Measurements from ENCODE around the gene CD93.

Gene CD93

DNA sequence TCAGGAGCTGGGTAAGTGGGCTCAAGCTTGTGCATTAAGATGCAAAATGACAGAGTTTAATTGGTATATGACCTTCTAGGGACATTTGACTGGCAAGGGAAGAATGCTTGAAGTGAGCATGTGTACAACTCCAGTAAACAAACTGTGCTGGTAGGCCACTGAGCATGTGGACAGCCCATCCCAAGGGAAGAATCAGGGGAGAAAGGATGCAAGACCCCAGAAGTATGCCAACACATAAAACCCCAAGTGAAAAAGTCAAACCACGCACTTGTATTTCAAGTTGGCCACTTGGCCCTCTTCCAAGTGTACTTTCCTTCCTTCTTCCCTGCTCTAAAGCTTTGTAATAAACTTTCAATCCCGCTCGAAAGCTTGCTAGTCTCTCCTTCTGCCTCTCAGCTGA is 26.3 kb downstream of the CD93 start:
- no peak for DNase-seq (ENCODE audit: low spot score)

DNA sequence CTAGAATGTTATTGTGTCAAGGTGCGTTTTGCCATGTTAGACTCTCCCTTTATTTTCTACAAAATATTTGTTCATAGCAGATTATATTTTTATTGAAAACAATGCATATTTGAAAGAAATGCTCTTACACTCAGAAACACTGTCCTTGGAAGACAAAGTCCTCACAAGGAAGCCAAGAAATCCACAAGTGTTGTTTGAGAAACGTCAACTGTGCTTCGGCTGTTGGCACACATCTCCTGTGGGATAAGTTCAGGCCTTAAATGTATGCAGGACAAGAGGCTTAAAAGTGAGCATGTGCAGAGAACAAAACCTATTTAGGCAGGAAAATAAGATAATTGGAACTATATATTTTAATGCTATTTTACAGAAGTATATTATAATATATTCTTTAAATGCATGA is 27.1 kb downstream of the CD93 start:
- no peak for DNase-seq (ENCODE audit: low spot score)

DNA sequence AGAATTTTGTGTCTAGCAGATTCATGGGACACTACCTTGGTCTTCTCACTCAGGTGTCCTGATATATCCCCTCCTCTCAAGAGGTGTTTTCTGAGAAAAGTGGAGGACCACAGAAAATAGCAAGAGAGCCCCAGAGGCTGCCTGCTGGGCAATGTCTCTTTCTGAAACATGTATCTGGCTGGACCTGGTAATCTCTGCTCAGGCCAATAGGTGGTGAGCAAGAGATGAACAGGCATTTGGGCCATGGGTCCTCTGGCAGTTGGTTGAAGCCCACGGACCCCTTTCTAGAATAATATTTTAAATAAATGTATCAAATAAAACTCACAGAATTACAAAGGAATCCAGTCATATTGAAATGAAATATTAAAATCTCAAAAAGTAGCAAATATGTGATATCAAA is 27.9 kb downstream of the CD93 start:
- no peak for DNase-seq (ENCODE audit: low spot score)

GRCh38 chr20:23052904-23053303 is 33.2 kb downstream of the CD93 start:
- no peak for DNase-seq (ENCODE audit: low spot score)

DNA sequence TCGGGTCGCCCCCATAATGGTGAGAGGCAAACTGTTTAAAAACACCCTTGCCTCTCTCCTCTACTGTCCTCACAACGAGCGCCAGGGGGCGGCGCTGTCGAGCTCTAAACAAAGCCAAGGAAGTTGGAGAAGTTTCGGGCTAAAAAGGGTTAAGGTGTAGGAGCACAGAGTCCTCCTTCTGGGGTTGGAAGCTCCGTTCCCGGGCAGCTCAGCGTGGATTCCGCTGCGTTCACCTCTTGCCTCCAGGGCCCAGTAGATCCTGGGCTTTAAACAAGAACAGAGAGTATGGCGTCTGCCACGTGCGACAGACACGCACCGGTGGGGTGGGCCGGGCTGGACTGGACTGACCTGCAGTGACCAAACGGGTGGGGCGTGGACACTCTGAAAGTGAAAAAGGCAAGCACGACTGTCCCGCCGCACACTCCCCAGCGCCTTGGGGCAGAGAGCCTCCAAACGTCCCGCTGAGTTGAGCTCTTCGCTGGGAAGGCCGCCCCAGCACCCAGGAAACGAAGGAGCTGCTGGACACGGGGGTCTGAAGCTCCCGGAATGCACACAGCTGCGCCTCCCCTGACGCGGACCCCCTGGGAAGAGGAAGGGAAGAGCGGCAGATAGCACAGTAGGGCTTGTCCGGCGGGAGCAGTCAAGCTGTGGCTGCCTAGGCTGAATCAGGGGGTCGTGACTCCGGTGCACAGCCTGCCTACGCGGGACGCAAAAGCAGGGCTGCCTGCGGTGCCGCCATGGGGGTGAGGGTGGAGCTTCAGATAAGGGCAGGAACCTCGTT is 35.1 kb downstream of the CD93 start:
- peak; percentile 56 for DNase-seq (ENCODE audit: low spot score)

- peak; percentile 38 for DNase-seq (ENCODE audit: low spot score)
These were observed 35.9 kb downstream of the CD93 start for GRCh38 chr20:23050076-23050838.

DNA sequence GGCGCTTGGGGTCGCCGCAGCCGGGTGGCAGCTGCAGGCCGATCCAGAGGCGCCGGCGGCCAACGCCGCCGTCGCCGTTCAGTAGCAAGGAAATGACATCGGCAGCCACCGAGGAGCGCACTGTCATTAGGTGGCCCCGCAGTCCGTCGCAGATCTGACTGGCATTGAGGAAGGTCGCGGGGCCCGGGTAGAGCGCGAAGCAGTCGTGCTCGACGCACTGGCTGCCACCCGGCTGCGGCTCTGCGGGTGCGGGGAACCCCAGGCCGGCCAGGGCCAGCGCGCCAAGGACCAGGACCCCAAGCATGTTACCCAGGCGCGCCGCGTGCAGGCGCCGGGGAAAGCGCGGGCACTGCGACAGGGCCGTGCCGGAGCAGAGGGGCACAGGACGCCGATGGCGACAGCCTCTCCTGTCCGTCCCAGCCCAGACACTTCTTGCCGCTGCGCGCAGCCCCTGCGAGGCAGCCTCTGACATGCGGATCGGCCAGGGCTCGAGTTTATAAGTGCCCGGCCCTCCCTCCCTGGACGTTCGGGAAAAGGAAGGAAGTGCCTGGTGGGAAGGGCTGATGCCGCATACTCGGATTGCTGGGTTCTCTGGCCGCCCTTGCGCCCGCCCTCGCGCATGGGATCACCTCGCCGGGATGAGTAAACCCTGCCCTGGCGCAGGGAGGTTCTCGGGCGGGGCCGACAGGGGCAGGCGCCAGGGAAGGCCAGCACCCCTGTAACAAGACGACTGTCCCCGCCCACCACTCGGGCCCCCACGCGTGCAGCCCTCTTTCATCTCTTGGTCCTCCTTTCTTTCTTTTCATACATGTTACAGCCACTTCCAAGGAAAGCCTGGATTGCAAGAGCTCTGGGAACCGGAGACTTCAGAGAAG is 36.7 kb downstream of the CD93 start, which contains the start of gene THBD:
Gene THBD (minus strand): TSS at position 472 of the 875 bp plus-strand sequence. CDS start 168 bp downstream, at position 304.
- DNase-seq (ENCODE audit: low spot score), result peak; percentile 64

GRCh38 chr20:23048283-23049200 is 37.6 kb downstream of the CD93 start:
- DNase-seq (ENCODE audit: low spot score), result peak; percentile 75

DNA sequence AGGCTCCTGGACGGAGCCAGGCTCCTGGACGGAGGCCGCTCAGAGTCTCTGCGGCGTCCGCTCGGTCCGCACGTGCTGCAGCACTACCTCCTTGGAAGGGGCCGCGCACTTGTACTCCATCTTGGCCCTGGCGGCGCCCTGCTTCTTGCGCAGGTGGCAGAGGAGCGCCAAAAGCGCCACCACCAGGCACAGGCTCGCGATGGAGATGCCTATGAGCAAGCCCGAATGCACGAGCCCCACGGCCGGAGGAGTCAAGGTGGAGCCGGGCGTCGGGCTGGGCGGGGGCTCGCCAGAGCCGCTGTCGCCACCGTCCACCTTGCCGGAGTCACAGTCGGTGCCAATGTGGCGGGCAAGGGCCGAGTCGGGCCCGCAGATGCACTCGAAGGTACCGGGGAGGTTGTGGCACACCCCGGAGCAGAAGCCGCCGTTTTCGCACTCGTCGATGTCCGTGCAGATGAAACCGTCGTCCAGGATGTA is 38.3 kb downstream of the CD93 start:
- DNase-seq (ENCODE audit: low spot score), result no peak

GRCh38 chr20:23047001-23047737 is 39.0 kb downstream of the CD93 start:
- no peak for DNase-seq (ENCODE audit: low spot score)

GRCh38 chr20:23046431-23046830 is 39.7 kb downstream of the CD93 start:
- DNase-seq (ENCODE audit: low spot score), result no peak

- DNase-seq (ENCODE audit: low spot score), result no peak
These were observed 42.7 kb downstream of the CD93 start for GRCh38 chr20:23043376-23043775.

- DNase-seq (ENCODE audit: low spot score), result no peak
These were observed 43.9 kb downstream of the CD93 start for GRCh38 chr20:23042270-23042669.

DNA sequence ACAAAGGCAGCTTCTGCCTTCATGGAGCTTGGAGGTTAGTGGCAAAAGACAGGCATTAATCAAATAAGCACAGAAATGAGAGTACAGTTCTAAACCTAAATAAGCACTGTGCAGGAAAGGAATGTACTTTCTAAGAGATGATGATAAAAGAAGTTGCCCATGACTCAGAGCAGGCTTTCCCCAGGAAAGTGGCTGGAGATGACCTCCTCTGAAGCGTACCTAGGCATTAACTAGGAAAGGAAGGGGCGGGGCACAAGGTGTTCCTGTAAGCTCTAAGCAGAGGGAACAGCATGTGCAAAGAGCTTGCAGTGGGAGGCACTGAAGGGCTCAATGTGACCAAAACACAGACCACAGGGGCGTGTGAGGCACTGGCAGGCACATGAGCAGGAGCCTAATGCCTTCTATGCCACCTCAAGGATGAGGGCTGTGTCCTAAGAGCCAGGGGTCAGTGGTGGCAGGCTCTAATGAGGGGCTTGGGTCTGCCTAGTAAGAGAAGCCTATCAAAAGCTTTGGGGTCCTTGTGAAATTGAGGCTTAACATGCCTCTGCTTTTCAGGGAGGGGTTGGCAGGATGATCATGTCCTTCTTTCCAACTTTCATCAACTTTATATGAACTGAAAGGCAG is 46.1 kb downstream of the CD93 start:
- no peak for DNase-seq (ENCODE audit: low spot score)

DNA sequence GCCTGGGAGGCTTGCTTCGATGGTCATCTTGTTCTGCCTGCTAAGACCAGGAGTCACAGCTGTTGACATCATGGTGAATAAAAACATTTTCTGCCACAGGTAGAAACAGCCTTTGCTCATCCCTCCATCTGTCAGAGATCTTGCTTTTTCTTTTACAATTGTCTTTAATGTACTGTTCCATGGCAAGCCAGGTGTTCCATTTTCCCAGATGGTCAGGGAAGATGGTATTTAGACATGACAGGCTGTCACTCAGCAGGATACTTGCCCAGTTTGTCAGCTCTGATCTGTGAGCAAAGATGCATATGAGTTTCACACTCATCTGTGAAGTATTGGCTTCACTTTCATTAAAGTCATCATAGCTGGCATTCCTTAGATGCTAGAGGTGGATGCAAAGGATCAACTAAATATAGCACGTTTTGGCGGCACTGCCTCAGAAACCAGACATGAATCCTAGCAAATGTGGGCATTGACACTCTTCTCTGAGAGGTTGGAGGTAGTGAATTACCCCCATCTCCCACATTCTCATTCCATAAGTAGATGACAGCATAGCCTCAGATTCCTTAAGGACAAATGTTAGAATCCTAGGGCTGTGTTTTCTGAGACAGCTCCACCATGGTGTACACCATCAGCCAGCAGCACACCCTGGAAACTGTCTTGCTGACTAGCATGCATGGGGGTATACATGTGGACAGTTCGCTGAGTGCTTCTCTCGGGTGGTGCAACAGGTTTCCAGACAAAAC is 46.8 kb downstream of the CD93 start:
- no peak for DNase-seq (ENCODE audit: low spot score)

- DNase-seq (ENCODE audit: low spot score), result no peak
These were observed 49.1 kb downstream of the CD93 start for GRCh38 chr20:23037017-23037481.

GRCh38 chr20:23036371-23036770 is 49.8 kb downstream of the CD93 start:
- no peak for DNase-seq (ENCODE audit: low spot score)

DNA sequence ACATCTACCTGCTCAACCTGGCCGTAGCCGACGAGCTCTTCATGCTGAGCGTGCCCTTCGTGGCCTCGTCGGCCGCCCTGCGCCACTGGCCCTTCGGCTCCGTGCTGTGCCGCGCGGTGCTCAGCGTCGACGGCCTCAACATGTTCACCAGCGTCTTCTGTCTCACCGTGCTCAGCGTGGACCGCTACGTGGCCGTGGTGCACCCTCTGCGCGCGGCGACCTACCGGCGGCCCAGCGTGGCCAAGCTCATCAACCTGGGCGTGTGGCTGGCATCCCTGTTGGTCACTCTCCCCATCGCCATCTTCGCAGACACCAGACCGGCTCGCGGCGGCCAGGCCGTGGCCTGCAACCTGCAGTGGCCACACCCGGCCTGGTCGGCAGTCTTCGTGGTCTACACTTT is 50.4 kb downstream of the CD93 start:
- DNase-seq (ENCODE audit: low spot score), result no peak
